ENCODE data around the gene CYP1A2. TPM values are rescaled to one million over a fixed set of nuclear protein-coding genes. Genes with fewer than 3 reads are reported as not detected.

Gene CYP1A2
- total RNA-seq, 1 experiment from 2014 or later: not detected

DNA sequence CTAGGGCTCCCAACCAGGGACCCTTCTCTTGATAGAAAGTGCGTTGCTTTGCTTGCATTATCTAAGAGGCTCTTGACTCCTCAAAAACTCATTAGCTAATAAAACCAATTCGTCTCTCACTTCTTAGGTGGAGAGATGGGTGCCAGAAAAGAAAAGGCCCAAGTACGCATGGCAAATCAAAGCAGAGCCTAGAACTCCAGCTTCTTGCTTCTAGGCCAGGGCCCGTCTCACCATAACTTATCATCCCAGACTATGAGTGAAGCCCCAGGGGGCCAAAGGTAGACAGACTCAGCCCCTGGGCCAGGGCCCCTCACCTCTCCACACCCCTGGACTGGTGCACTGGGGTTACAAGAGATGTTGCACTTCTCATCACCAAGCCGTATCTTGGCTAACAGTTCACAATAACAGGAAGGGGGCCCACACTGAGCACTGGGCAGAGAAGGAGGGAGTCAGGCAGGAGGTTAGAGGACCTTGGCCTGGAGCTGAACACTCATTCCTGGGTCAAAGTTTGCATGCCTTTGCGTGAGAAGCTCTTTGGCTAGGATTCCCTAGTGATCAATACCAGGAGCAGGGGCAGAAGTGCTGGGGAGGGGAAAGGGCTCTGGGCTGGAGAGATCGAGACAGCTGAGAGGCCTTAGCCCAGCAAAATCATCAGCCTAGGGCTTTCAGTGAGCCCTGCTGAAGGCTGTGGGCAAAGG is 17.9 kb upstream of the CYP1A2 start:
- Histone ChIP-seq H3K27me3 (ENCODE audit: insufficient read depth, low read length) (peaks cover 7% of the 10 kb centered on the region; the same call in 1 of the 2 replicates), H4K8ac (replicated peaks; ENCODE audit: insufficient read length, low read depth, low read length) (no peak overlapping the region), H3K4me2 (ENCODE audit: insufficient read depth, insufficient read length, low read length) (no peak overlapping the region), H3K56ac (ENCODE audit: insufficient read length, low read depth, low read length) (no peak overlapping the region), H3T11ph (ENCODE audit: low read length) (no peak overlapping the region), H2BK120ac (ENCODE audit: low read depth, low read length, poor library complexity, severe bottlenecking) (no peak overlapping the region), H3K4ac (ENCODE audit: low read depth, low read length) (no peak overlapping the region), H3K79me2 (ENCODE audit: insufficient read depth, low read length) (no peaks in the 10 kb centered on the region), H3K9me3 (ENCODE audit: control insufficient read depth, low read depth, low read length) (no peaks in the 10 kb centered on the region), H2BK12ac (ENCODE audit: insufficient read length, low read depth, low read length) (no peak overlapping the region), H3K23me2 (ENCODE audit: insufficient read length, low read depth, low read length, poor library complexity, severe bottlenecking) (peaks cover 9% of the 10 kb centered on the region), H3K9ac (ENCODE audit: extremely low read depth, insufficient read length, low read length) (no peak overlapping the region), H4K91ac (ENCODE audit: insufficient read length, low read depth, low read length) (no peak overlapping the region), H2AFZ (ENCODE audit: low read length) (no peak overlapping the region), H4K5ac (ENCODE audit: insufficient read length, low read depth, low read length) (no peak overlapping the region), H3K14ac (ENCODE audit: insufficient read depth, low read length) (no peak overlapping the region), H4K20me1 (ENCODE audit: control insufficient read depth, insufficient read depth, insufficient read length) (no peaks in the 10 kb centered on the region), H3K23ac (ENCODE audit: insufficient read length, low read depth, low read length) (no peak overlapping the region), H3K18ac (ENCODE audit: insufficient read length, low read depth, low read length) (no peak overlapping the region), H3K27ac (ENCODE audit: insufficient read length, low read depth, low read length) (no peak overlapping the region), H3K4me1 (ENCODE audit: insufficient read depth, low read length) (no peaks in the 10 kb centered on the region), H2BK15ac (ENCODE audit: low read depth, low read length) (no peak overlapping the region), H2BK5ac (ENCODE audit: insufficient read length, low read length) (no peak overlapping the region), H2AK5ac (ENCODE audit: insufficient read length, low read length) (no peak overlapping the region), H2BK20ac (ENCODE audit: low read depth, low read length, poor library complexity, severe bottlenecking) (no peak overlapping the region), H3K79me1 (ENCODE audit: insufficient read depth, low read depth, low read length, poor library complexity, severe bottlenecking) (no peaks in the 10 kb centered on the region)
- WGBS (ENCODE audit: extremely low coverage, insufficient read length, low lambda C conversion rate): no CpG with 5 or more reads among the region's 7 CpGs
- Mint-ChIP-seq H3K27ac (no peak overlapping the region), H3K4me3 (no peak overlapping the region), H3K9me3 (peaks cover 6 to 12% of the 10 kb centered on the region in 2 experiments), H3K27me3 (ENCODE audit: low read depth) (peaks cover 82% of the 10 kb centered on the region), H3K36me3 (ENCODE audit: insufficient read depth in 1 of 3, low read depth in 3 of 3) (no peaks in the 10 kb centered on the region; a peak in 2 of 7 replicates), H3K4me1 (peaks cover 3% of the 10 kb centered on the region in 2 experiments; a peak in 2 of 4 replicates)
- no peak for DNase-seq
- TF ChIP-seq, protein P1, sequence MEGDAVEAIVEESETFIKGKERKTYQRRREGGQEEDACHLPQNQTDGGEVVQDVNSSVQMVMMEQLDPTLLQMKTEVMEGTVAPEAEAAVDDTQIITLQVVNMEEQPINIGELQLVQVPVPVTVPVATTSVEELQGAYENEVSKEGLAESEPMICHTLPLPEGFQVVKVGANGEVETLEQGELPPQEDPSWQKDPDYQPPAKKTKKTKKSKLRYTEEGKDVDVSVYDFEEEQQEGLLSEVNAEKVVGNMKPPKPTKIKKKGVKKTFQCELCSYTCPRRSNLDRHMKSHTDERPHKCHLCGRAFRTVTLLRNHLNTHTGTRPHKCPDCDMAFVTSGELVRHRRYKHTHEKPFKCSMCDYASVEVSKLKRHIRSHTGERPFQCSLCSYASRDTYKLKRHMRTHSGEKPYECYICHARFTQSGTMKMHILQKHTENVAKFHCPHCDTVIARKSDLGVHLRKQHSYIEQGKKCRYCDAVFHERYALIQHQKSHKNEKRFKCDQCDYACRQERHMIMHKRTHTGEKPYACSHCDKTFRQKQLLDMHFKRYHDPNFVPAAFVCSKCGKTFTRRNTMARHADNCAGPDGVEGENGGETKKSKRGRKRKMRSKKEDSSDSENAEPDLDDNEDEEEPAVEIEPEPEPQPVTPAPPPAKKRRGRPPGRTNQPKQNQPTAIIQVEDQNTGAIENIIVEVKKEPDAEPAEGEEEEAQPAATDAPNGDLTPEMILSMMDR (conservative IDR thresholded peaks at IDR 0.05): no peak

Data from H9 (cell line).